ENCODE measurements around the gene AGPS.
"Not testable (repeated sequence)": the region's sequence is repeated elsewhere in the genome, so short reads cannot be mapped to it uniquely, and the experiment has no call there.

AGPS gene

GRCh38 chr2:177392373-177393202, at the start of gene AGPS:
TSS of gene AGPS (plus strand) at chr2:177392773. CDS start at chr2:177392790, 17 bp downstream.
- DNase-seq (ENCODE audit: low spot score): peak; percentile 69

- DNase-seq (ENCODE audit: low spot score): no peak
Observed at GRCh38 chr2:177343773-177344172, 48.8 kb upstream of the AGPS start.

- no peak for DNase-seq (ENCODE audit: low spot score)
Observed at GRCh38 chr2:177344316-177344715, 48.3 kb upstream of the AGPS start.

GRCh38 chr2:177346192-177346591, 46.4 kb upstream of the AGPS start:
- DNase-seq (ENCODE audit: low spot score): no peak

GRCh38 chr2:177347570-177347969, 45.0 kb upstream of the AGPS start:
- no peak for DNase-seq (ENCODE audit: low spot score)

- DNase-seq (ENCODE audit: low spot score): no peak
Observed at GRCh38 chr2:177348118-177348654, 44.4 kb upstream of the AGPS start.

- no peak for DNase-seq (ENCODE audit: low spot score)
Observed at GRCh38 chr2:177348733-177349693, 43.6 kb upstream of the AGPS start.

GRCh38 chr2:177350624-177351023, 41.9 kb upstream of the AGPS start:
- DNase-seq (ENCODE audit: low spot score): not testable (repeated sequence)

GRCh38 chr2:177351121-177351520, 41.5 kb upstream of the AGPS start:
- not testable (repeated sequence) for DNase-seq (ENCODE audit: low spot score)

- DNase-seq (ENCODE audit: low spot score): no peak
Observed at GRCh38 chr2:177352441-177353186, 40.0 kb upstream of the AGPS start.

- DNase-seq (ENCODE audit: low spot score): no peak
Observed at GRCh38 chr2:177353187-177353478, 39.4 kb upstream of the AGPS start.

GRCh38 chr2:177354541-177354940, 38.0 kb upstream of the AGPS start:
- DNase-seq (ENCODE audit: low spot score): not testable (repeated sequence)

GRCh38 chr2:177355874-177356273, 36.7 kb upstream of the AGPS start:
- DNase-seq (ENCODE audit: low spot score): no peak

- DNase-seq (ENCODE audit: low spot score): no peak
Observed at GRCh38 chr2:177359836-177360595, 32.6 kb upstream of the AGPS start.

- no peak for DNase-seq (ENCODE audit: low spot score)
Observed at GRCh38 chr2:177362499-177362898, 30.1 kb upstream of the AGPS start.

- DNase-seq (ENCODE audit: low spot score): no peak
Observed at GRCh38 chr2:177363332-177363731, 29.2 kb upstream of the AGPS start.

GRCh38 chr2:177365764-177366163, 26.8 kb upstream of the AGPS start:
- not testable (repeated sequence) for DNase-seq (ENCODE audit: low spot score)

GRCh38 chr2:177368023-177368422, 24.6 kb upstream of the AGPS start:
- DNase-seq (ENCODE audit: low spot score): not testable (repeated sequence)

GRCh38 chr2:177379354-177379753, 13.2 kb upstream of the AGPS start:
- no peak for DNase-seq (ENCODE audit: low spot score)

- DNase-seq (ENCODE audit: low spot score): no peak
Observed at GRCh38 chr2:177380181-177380580, 12.4 kb upstream of the AGPS start.

GRCh38 chr2:177383935-177384334, 8.6 kb upstream of the AGPS start:
- DNase-seq (ENCODE audit: low spot score): no peak
